T-helper 1 cell (primary cell): ENCODE data around the gene FAM234B.
"Not testable (repeated sequence)": the region's sequence is repeated elsewhere in the genome, so short reads cannot be mapped to it uniquely, and the experiment has no call there.

Source experiments
- DNase-seq, 5 donors: peaks; one replicate each; pipeline ENCODE4 v3.0.0-alpha.2; 2012 to 2020

FAM234B gene

GRCh38 chr12:13024531-13024916, 19.7 kb upstream of the FAM234B start:
- no peak for DNase-seq

GRCh38 chr12:13026286-13026685, 17.9 kb upstream of the FAM234B start:
- DNase-seq, result no peak

GRCh38 chr12:13027032-13027431, 17.1 kb upstream of the FAM234B start:
- no peak for DNase-seq

GRCh38 chr12:13027508-13027907, 16.7 kb upstream of the FAM234B start:
- DNase-seq, result no peak

GRCh38 chr12:13028825-13029570, 15.2 kb upstream of the FAM234B start:
- no peak for DNase-seq

- no peak for DNase-seq
Observed at GRCh38 chr12:13030541-13031291, 13.5 kb upstream of the FAM234B start.

DNA sequence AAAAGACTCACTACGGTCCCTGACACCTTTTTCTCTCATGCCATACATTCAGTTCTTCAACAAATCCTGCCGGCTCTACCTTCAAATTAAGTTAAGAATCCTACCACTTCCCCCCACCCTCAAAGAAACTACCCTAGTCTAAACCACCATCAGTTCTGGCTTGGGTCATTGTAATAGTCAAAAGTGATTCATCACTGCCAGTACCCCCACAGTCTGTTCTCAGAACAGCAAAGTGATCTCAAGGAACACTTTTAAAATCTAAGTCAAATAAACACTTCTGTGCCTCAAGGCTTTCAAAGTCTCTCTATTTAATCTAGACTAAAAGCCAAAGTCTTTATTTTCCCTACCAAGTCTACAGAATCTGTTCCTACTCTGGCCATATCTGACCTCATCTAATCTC, 12.0 kb upstream of the FAM234B start:
- DNase-seq, result no peak

DNA sequence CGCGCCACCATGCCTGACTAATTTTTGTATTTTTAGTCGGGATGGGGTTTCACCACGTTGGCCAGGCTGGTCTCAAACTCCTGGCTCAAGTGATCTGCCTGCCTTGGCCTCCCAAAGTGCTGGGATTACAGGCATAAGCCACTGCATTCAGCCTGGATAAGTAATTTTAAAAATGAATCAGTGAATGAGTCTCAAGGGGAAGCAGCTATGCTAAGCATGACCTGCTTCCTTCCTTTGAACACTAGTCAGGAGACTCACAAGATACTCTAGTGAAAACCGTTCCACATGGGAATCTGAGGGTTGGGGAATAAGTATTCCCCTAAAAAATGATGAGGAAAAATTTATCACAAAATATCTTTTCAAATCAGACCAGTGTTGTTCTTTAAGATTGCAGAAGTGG, 10.7 kb upstream of the FAM234B start:
- DNase-seq, result no peak

DNA sequence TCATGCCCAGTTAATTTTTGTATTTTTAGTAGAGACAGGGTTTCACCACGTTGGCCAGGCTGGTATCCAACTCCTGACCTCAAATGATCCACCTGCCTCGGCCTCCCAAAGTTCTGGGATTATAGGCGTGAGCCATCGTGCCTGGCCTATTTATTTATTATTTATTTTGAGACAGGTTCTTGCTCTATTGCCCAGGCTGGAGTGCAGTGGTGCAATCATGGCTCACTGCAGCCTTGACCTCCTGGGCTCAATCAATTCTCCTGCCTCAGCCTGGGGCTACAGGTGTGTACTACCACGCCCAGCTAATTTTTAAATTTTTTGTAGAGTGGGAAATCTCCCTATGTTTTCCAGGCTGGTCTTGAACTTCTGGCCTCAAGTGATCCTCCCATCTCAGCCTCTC, 8.8 kb upstream of the FAM234B start:
- DNase-seq, result not testable (repeated sequence)

DNA sequence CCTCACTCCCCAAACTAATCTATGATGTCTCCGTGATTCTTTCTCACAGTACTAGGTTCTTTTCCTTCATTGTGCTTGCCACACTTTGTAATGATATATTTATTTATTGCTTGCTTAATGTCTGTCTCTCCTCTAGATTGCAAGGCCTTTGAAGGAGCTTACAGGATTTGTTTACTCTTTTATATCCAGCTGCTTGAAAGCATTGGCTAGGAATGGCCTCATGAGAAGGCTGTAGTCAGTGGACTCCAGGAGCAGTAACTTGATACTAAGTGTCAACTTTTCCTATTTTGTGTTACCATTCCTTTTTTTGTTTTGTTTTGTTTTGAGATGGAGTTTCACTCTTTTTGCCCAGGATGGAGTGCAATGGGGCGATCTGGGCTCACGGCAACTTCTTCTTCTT, 7.3 kb upstream of the FAM234B start:
- no peak for DNase-seq

DNA sequence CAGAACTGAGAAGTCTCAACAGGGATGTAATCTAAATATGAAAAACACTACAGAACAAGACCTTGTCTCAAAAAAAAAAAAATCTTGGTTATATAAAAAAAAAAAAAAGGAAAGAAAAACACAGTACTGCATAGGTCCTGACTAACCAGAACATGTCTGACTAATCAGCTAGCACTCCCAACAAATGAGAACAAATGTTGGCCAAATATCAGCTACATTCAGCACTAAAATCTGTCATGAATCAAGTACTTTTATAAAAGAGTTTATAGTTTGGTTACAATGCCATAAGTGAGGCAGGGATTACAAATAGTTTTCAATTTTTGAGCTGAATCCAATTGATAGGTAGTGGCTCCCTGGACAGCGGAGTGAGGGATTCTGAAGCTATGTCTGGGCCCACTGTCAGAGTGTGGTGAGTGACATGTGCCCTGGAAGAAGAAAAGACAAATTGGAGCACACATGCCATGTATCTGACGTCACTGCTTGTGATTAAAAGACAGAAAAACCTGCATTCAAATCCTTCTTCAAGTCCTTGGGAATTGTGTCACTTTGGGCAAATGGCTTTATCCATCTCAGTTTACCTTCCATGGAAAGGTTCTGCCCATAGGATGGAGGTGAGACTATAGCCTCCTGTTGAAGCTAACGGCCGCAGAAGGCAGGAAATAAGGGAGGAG, 5.6 kb upstream of the FAM234B start:
- no peak for DNase-seq

GRCh38 chr12:13039328-13039956, 4.7 kb upstream of the FAM234B start:
- DNase-seq, result no peak

DNA sequence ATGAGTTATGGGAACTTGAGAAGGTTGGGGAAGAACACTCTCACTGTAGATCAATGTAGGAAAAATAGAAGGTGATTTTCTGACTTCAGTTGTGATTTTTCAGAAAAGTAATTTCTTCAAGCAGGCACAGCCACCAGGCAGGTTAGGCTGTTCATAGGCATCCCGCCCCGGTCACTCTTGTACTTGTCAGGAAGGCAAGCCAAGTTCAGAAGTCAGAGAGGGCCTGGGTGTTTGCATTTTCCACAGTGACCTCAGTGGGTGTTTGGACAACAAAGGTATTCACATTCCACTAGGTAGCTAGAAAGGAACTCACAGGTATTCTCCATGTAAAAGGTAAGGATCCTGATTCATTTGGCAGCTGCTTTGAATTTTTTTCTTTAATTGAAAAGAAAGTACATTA, 3.0 kb upstream of the FAM234B start:
- DNase-seq, result no peak

GRCh38 chr12:13042666-13043230, 1.4 kb upstream of the FAM234B start:
- no peak for DNase-seq

DNA sequence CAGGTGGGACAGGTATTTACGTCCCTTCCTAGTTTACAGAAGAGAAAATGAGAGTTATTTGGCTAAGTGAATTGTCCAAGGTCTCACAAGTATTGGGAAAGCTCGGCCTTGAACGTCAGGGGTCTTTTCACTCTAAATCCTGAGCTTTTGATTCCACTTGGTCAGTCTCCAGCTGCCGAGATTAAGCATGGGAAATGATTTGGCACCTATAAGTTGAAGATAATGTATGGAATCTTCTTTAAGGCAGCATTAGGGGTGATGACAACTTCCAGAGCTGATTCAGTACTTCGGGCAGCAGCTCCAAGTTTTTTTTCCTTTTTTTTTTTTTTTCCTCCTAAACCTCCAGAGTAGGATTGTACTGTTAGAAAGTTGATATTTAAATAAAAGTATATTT, 722 bp downstream of the FAM234B start:
- no peak for DNase-seq

DNA sequence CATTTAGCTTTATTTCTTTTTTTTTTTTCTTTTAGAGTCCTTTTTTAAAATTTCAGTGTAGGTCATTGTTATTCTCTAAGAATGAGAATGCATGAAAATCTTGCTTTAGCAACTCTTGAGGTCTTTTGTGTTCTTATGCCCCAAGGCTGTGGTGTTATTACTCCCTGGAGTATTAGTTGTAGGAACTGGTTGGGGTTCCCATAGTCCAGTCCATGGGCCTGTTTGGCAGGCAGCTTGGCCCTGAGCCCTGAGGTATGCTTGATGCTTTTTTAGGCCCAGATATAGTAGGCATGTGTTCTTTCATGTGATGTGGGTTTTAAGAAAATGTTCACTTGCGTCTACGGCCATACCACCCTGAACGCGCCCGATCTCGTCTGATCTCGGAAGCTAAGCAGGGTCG, 1.6 kb downstream of the FAM234B start:
- DNase-seq, result no peak

DNA sequence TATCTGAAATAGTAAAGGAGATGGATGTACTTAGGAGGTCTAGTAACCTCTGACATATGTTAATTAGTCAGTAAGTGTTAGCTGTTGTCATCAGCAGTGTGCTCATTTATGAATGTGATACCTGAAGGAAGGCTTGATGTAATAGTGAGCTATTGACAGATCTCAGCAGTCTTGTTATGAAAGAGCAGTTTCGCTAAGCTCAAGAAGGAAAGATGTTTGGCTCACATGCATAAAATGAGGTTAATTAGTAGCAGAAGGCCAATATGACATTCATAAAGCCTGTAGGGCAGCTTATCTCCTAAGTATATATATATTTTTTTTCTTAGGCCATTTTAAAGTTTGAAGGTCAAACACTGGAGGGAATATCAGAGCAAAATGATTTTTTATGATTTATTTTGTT, 2.8 kb downstream of the FAM234B start:
- DNase-seq, result peak in 1 of 5 donors; percentile 45

- DNase-seq, result no peak
Observed at GRCh38 chr12:13049816-13050215, 5.6 kb downstream of the FAM234B start.

- peak in 1 of 5 donors; percentile 36 for DNase-seq
Observed at GRCh38 chr12:13052421-13052820, 8.2 kb downstream of the FAM234B start.

DNA sequence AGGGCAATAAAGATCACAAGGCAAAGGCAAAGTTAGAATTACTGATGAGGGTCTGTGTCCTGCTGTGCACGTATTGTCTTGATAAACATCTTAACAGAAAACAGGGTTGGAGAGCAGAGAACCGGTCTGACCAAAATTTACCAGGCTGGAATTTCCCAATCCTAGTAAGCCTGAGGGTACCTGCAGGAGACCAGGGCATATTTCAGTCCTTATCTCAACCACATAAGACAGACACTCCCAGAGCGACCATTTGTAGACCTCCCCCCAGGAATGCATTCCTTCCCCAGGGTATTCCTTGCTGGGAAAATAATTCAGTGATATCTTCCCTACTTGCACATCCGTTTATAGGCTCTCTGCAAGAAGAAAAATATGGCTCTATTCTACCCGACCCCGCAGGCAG, 9.4 kb downstream of the FAM234B start:
- not testable (repeated sequence) for DNase-seq

GRCh38 chr12:13060581-13060980, 16.4 kb downstream of the FAM234B start:
- no peak for DNase-seq

DNA sequence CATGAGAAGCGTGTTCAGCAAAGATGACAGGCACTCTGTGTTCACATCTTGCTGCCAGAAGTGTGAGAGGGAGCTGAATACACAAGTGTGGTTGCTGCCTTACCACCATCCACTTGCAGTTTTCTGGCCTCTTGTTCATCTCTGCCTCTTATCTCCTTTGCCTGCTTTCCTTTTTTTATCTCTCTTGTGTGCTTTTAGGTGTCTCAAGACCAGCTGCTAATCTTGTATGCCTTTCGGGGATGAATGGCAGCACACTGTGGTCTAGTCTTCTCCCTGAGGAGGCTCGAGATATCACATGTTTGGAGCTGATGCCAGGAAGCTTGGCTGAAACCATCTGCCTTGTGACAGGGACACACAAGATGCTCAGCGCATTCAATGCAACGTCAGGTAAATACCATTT, 17.2 kb downstream of the FAM234B start:
- DNase-seq, result no peak

DNA sequence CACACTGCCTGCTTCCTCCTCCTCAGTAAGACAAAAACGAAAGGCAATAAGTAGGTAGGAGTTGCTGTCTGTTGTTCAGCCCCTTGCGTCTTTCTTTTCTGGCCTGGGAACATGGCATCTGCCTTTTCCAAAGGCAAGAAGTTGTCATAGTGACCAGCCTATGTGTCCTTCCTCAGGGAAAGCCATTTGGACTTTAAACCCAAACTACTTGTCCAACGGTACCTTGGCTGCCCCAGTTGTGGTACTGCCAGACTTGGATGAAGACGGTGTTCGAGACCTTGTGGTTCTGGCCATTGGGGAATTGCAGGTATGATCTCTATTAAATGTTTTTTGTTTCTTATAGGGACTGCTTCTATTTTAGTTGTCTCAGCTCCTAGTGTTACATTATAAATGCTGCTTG, 18.5 kb downstream of the FAM234B start:
- no peak for DNase-seq
